ENCODE results near the gene ITSN2. TPM values are rescaled to one million over a fixed set of nuclear protein-coding genes. Genes with fewer than 3 reads are reported as not detected.
A peak's percentile ranks its signal among the peaks of the same experiment; 100 is the strongest.

The ITSN2 gene
- total and polyA plus RNA-seq, 3 experiments from 2014 or later = 71.2 to 76.7 (median 76.1) TPM

DNA sequence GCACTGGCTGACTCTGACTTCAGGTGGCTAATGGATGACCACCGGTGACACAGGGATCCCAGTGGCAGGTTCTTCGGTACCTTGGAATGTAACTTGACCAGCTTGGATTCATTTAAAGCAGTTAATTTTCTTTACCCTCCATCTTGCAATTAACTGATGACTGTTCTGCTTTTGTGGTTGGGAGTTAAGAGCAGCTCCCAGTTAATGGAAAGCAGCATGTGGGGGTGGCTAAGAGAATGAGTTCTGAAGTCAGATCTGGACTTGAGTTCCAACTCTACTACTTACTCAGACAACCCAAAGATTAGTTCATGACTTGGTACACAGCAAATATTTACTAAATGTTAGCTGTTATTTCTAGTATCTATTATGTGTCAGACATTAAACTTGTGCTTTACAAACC, 127.0 kb downstream of the ITSN2 start:
- no peaks in the 10 kb centered on the region for H3K9me3 Mint-ChIP-seq
- ChIA-PET CTCF (no interaction called here), POLR2A (no interaction called here)
- no peak overlapping the region for H3K4me3 ChIP-seq (ENCODE audit: low read length)
- H3K27me3 Mint-ChIP-seq = no peaks in the 10 kb centered on the region
- H3K27ac ChIP-seq (ENCODE audit: low read depth, low read length) = no peak overlapping the region
- H3K4me3 Mint-ChIP-seq = no peak overlapping the region
- H3K9me3 ChIP-seq (ENCODE audit: low read length) = no peaks in the 10 kb centered on the region
- no peaks in the 10 kb centered on the region for H3K27me3 ChIP-seq (ENCODE audit: insufficient read depth, low read length, poor library complexity, severe bottlenecking)
- peaks cover 0 to 6% (median 0%) of the 10 kb centered on the region in 3 donors for H3K4me1 Mint-ChIP-seq
- DNase-seq = no peak
- H3K4me1 ChIP-seq (ENCODE audit: insufficient read depth, low read length) = no peaks in the 10 kb centered on the region
- peaks cover 5% of the 10 kb centered on the region for H3K36me3 ChIP-seq (ENCODE audit: insufficient read depth, low read length)
- H3K36me3 Mint-ChIP-seq = peaks cover 0 to 47% (median 21%) of the 10 kb centered on the region in 3 donors
- no peak overlapping the region for H3K27ac Mint-ChIP-seq

DNA sequence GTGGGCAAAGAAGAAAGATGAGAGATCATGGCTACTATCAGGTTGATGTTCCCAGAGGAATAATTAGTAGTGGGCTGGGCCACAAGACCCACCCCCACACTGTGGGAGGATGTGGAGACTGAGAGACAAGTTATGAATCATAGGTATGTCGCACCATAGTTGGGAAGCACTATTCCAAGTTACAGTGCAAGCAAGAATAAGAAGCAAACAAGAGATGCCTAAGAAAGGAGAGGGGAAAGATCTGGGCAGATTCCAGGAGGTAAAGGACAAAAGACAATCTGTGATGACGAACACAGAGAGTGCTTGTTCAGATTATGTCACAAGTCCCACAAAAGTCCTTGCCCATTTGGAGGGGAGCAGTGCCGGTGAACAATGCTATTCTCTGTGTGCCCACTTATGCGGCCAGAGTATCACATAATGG, 128.9 kb downstream of the ITSN2 start:
- ChIA-PET POLR2A (no interaction called here), CTCF (interaction anchor here (1.8 kb wide), 1 partner anchor 14 kb away, joined by 3 read pairs; no protein-coding TSS in a partner anchor)
- Histone ChIP-seq H3K4me3 (ENCODE audit: low read length) (no peak overlapping the region), H3K4me1 (ENCODE audit: insufficient read depth, low read length) (no peaks in the 10 kb centered on the region), H3K9me3 (ENCODE audit: low read length) (no peaks in the 10 kb centered on the region), H3K36me3 (ENCODE audit: insufficient read depth, low read length) (peaks cover 8% of the 10 kb centered on the region), H3K27ac (ENCODE audit: low read depth, low read length) (no peak overlapping the region), H3K27me3 (ENCODE audit: insufficient read depth, low read length, poor library complexity, severe bottlenecking) (no peaks in the 10 kb centered on the region)
- peaks cover 0 to 4% (median 0%) of the 10 kb centered on the region in 3 donors for H3K4me1 Mint-ChIP-seq
- no peak overlapping the region for H3K4me3 Mint-ChIP-seq
- H3K9me3 Mint-ChIP-seq = no peaks in the 10 kb centered on the region
- no peaks in the 10 kb centered on the region for H3K27me3 Mint-ChIP-seq
- no peak overlapping the region for H3K27ac Mint-ChIP-seq
- no peak for DNase-seq
- peaks cover 0 to 47% (median 14%) of the 10 kb centered on the region in 3 donors for H3K36me3 Mint-ChIP-seq

GRCh38 chr2:24228470-24228869, 131.9 kb downstream of the ITSN2 start:
- ChIA-PET CTCF (no interaction called here), POLR2A (no interaction called here)
- DNase-seq = no peak
- Histone ChIP-seq H3K4me3 (ENCODE audit: low read length) (no peak overlapping the region), H3K36me3 (ENCODE audit: insufficient read depth, low read length) (peaks cover 8% of the 10 kb centered on the region), H3K9me3 (ENCODE audit: low read length) (no peaks in the 10 kb centered on the region), H3K27ac (ENCODE audit: low read depth, low read length) (no peak overlapping the region), H3K4me1 (ENCODE audit: insufficient read depth, low read length) (no peaks in the 10 kb centered on the region), H3K27me3 (ENCODE audit: insufficient read depth, low read length, poor library complexity, severe bottlenecking) (no peaks in the 10 kb centered on the region)
- peaks cover 3 to 45% (median 4%) of the 10 kb centered on the region in 3 donors for H3K36me3 Mint-ChIP-seq
- H3K4me1 Mint-ChIP-seq = peaks cover 0 to 4% (median 0%) of the 10 kb centered on the region in 3 donors
- no peaks in the 10 kb centered on the region for H3K27me3 Mint-ChIP-seq
- no peak overlapping the region for H3K4me3 Mint-ChIP-seq
- no peaks in the 10 kb centered on the region for H3K9me3 Mint-ChIP-seq
- H3K27ac Mint-ChIP-seq = no peak overlapping the region

- no peak overlapping the region for H3K27ac Mint-ChIP-seq
- no peaks in the 10 kb centered on the region for H3K27me3 Mint-ChIP-seq
- H3K4me1 Mint-ChIP-seq = peaks cover 0 to 4% (median 0%) of the 10 kb centered on the region in 3 donors
Observed at GRCh38 chr2:24225499-24226242, 134.7 kb downstream of the ITSN2 start.

GRCh38 chr2:24222946-24223345, 137.4 kb downstream of the ITSN2 start:
- H3K4me3 ChIP-seq (ENCODE audit: low read length) = no peak overlapping the region
- Mint-ChIP-seq H3K9me3 (no peaks in the 10 kb centered on the region), H3K4me3 (no peak overlapping the region), H3K4me1 (peaks cover 0 to 4% (median 0%) of the 10 kb centered on the region in 3 donors), H3K27me3 (no peaks in the 10 kb centered on the region), H3K27ac (peak overlapping the region in 1 of 8 donors; percentile 70), H3K36me3 (peaks cover 6 to 70% (median 9%) of the 10 kb centered on the region in 3 donors)
- CTCF ChIA-PET = interaction anchor here (1.0 kb wide), 1 partner anchor 17 kb away, joined by 3 read pairs; no protein-coding TSS in a partner anchor
- H3K27me3 ChIP-seq (ENCODE audit: insufficient read depth, low read length, poor library complexity, severe bottlenecking) = no peaks in the 10 kb centered on the region
- no peak for DNase-seq
- no peaks in the 10 kb centered on the region for H3K4me1 ChIP-seq (ENCODE audit: insufficient read depth, low read length)
- POLR2A ChIA-PET = no interaction called here
- H3K27ac ChIP-seq (ENCODE audit: low read depth, low read length) = no peak overlapping the region
- H3K36me3 ChIP-seq (ENCODE audit: insufficient read depth, low read length) = peaks cover 15% of the 10 kb centered on the region
- H3K9me3 ChIP-seq (ENCODE audit: low read length) = no peaks in the 10 kb centered on the region

More at GRCh38 chr2:24225499-24226242, 134.7 kb downstream of the ITSN2 start:
- no peak overlapping the region for H3K27ac ChIP-seq (ENCODE audit: low read depth, low read length)
- no peak overlapping the region for H3K4me3 ChIP-seq (ENCODE audit: low read length)
- no peaks in the 10 kb centered on the region for H3K9me3 ChIP-seq (ENCODE audit: low read length)
- peaks cover 8% of the 10 kb centered on the region for H3K36me3 ChIP-seq (ENCODE audit: insufficient read depth, low read length)
- H3K4me1 ChIP-seq (ENCODE audit: insufficient read depth, low read length) = no peaks in the 10 kb centered on the region
- POLR2A ChIA-PET = no interaction called here
- H3K36me3 Mint-ChIP-seq = peaks cover 3 to 50% (median 4%) of the 10 kb centered on the region in 3 donors
- H3K4me3 Mint-ChIP-seq = no peak overlapping the region
- CTCF ChIA-PET = interaction anchor here (1.4 kb wide), 1 partner anchor 10 kb away, joined by 4 read pairs; no protein-coding TSS in a partner anchor
- H3K27me3 ChIP-seq (ENCODE audit: insufficient read depth, low read length, poor library complexity, severe bottlenecking) = no peaks in the 10 kb centered on the region
- DNase-seq = no peak
- H3K9me3 Mint-ChIP-seq = no peaks in the 10 kb centered on the region

GRCh38 chr2:24221343-24222050, 138.8 kb downstream of the ITSN2 start:
- POLR2A ChIA-PET = no interaction called here
- H3K36me3 ChIP-seq (ENCODE audit: insufficient read depth, low read length) = peaks cover 15% of the 10 kb centered on the region

GRCh38 chr2:24220554-24221291, 139.6 kb downstream of the ITSN2 start:
- H3K27ac Mint-ChIP-seq = peak overlapping the region in 1 of 8 donors; percentile 27
- ChIA-PET POLR2A (no interaction called here), CTCF (no interaction called here)
- peaks cover 15% of the 10 kb centered on the region for H3K36me3 ChIP-seq (ENCODE audit: insufficient read depth, low read length)
- no peak for DNase-seq
- no peak overlapping the region for H3K27ac ChIP-seq (ENCODE audit: low read depth, low read length)
- peaks cover 0 to 5% (median 0%) of the 10 kb centered on the region in 3 donors for H3K4me1 Mint-ChIP-seq
- H3K4me3 ChIP-seq (ENCODE audit: low read length) = no peak overlapping the region
- no peaks in the 10 kb centered on the region for H3K27me3 Mint-ChIP-seq
- H3K9me3 ChIP-seq (ENCODE audit: low read length) = no peaks in the 10 kb centered on the region
- peaks cover 6 to 73% (median 14%) of the 10 kb centered on the region in 3 donors for H3K36me3 Mint-ChIP-seq
- H3K27me3 ChIP-seq (ENCODE audit: insufficient read depth, low read length, poor library complexity, severe bottlenecking) = no peaks in the 10 kb centered on the region
- no peaks in the 10 kb centered on the region for H3K9me3 Mint-ChIP-seq
- no peak overlapping the region for H3K4me3 Mint-ChIP-seq
- H3K4me1 ChIP-seq (ENCODE audit: insufficient read depth, low read length) = no peaks in the 10 kb centered on the region

More at GRCh38 chr2:24221343-24222050, 138.8 kb downstream of the ITSN2 start:
- Mint-ChIP-seq H3K36me3 (peaks cover 6 to 74% (median 9%) of the 10 kb centered on the region in 3 donors), H3K27ac (peak overlapping the region in 3 of 8 donors; percentile 47 to 61 (median 61)), H3K4me1 (no peaks in the 10 kb centered on the region), H3K27me3 (no peaks in the 10 kb centered on the region), H3K9me3 (no peaks in the 10 kb centered on the region), H3K4me3 (no peak overlapping the region)
- no peaks in the 10 kb centered on the region for H3K9me3 ChIP-seq (ENCODE audit: low read length)
- H3K4me1 ChIP-seq (ENCODE audit: insufficient read depth, low read length) = no peaks in the 10 kb centered on the region
- DNase-seq = no peak
- H3K27ac ChIP-seq (ENCODE audit: low read depth, low read length) = no peak overlapping the region
- no peaks in the 10 kb centered on the region for H3K27me3 ChIP-seq (ENCODE audit: insufficient read depth, low read length, poor library complexity, severe bottlenecking)
- CTCF ChIA-PET = no interaction called here
- no peak overlapping the region for H3K4me3 ChIP-seq (ENCODE audit: low read length)
